Skeletal muscle cell (primary cell): ENCODE measurements around the gene LRRK1.

ENCODE experiments used
- DNase-seq: peaks from one replicate; pipeline ENCODE4 v3.0.0-alpha.2; 2010; ENCODE audit warnings: low read depth
- H3K4me3 ChIP-seq: 2 replicates; pipeline ENCODE4 v1.5.1; 2011; ENCODE audit warnings: low read depth, mild to moderate bottlenecking, control low read depth, low read length, moderate library complexity

The LRRK1 gene

DNA sequence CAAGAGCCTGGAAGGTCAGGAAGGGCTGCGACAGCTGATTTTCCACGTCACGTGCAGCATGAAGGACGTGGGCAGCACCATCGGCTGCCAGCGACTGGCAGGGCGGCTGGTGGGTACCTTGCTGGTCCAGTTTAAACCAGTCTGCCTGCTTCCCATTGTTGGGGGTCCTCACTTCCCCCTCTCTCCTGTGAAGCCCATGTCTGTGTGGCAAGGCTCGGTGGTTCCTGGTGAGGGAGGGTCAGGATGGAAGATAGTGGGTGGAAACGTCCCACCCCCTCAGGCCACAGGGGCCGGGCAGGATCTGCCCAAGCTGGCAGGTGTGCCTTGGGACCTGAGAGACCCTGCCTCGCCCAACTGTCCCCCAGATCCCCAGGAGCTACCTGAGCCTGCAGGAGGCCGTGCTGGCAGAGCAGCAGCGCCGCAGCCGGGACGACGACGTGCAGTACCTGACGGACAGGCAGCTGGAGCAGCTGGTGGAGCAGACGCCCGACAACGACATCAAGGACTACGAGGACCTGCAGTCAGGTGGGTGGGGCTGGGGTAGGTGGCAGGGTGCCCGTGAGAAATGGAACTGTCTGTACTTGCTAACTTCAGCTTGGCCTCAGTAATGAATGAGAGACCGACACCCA, 108.2 kb downstream of the LRRK1 start:
- H3K4me3 ChIP-seq: no peak overlapping the region
- DNase-seq: no peak

DNA sequence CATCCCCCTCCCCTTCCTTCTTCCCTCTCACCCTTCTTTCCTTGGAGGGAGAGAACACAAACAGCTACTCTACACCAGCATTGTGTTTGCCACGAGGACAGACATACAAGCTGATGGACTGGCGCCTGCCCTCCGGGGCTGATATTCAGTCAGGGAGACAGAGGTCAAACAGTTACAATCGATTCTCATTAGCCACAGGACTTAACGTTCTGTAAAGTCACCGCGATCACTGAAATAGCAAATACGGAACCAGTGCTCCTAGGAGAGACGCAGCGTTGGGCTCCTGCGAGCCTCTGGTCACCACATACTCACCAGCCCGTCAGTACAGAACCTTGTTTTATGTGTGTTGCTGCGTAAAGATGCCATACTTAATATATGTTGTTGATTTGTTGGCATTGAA, 108.8 kb downstream of the LRRK1 start:
- DNase-seq: no peak
- H3K4me3 ChIP-seq: no peak overlapping the region

DNA sequence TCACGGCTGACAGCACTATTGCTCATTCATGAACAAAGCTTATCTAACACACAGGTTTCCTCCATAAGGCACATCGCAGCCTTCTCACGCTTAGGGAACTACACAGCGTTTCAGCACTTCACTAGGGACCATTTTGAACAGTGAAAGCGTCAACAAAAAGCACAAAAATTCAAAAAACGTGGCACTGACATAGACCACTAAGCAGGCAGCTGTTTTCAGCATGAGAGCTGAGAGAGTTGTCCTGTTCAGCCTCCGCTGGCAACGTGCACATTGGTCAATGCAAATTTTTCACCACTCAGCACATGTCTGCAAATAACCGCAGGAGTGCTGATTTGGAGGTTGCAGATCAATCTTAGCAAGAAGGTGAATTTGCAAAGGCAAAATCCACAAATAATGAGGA, 109.2 kb downstream of the LRRK1 start:
- H3K4me3 ChIP-seq: no peak overlapping the region
- DNase-seq: no peak

DNA sequence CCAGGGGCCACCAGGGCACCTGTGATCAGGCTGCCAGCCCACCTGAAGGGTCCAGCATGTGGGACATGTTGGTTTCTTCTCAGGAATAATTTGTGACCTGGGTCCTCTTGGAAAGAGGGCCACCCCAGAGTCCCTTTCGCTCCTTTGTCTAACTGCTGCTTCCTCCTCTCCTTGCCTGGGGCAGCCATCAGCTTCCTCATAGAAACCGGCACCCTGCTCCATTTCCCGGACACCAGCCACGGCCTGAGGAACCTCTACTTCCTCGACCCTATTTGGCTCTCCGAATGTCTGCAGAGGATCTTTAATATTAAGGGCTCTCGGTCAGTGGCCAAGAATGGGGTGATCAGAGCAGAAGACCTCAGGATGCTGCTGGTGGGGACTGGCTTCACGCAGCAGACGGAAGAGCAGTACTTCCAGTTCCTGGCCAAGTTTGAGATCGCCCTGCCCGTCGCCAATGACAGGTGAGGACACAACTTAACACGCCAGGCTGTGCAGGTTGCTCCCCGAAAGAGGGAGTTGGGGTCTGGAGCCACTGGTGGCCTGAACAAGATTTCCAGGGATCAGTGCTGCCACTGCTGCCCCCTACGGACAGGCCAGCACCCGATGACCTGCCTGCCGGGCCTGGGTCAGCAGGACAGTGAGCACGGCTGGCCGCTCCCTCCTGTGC, 109.7 kb downstream of the LRRK1 start:
- H3K4me3 ChIP-seq: no peak overlapping the region
- DNase-seq: no peak

DNA sequence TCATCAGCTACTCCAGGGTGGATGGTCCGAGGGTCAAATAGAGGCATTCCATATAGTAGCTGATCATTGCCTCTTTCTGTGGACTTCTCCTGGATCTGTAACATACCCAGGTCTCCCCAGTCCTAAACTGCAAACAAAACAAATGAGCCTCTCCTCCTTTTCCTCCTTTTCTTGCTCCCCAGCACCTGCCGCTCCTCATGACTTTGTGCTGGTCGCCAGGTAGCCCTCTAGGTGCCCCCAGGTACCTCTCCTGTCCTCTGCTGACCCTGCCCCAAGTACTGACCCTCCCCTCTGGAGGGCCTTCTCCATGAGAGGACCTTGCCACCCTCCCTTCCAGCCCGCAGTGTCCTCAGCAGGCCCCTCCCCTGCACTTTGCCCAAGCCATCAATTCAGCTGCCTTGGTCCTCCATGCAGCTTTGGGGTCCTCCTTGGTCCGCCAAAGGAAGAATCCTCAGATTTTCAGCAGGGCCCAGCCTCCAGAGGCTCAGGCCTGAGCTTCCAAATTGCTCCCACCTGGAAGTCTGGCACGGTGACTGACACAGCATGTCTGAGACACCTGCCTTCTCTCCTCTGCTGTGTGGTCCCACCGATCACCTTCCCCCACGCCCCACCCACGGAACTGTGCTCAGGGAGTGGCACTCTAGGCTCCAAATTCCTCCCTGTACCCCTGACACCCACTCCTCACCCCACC, 111.0 kb downstream of the LRRK1 start:
- DNase-seq: no peak
- no peak overlapping the region for H3K4me3 ChIP-seq

DNA sequence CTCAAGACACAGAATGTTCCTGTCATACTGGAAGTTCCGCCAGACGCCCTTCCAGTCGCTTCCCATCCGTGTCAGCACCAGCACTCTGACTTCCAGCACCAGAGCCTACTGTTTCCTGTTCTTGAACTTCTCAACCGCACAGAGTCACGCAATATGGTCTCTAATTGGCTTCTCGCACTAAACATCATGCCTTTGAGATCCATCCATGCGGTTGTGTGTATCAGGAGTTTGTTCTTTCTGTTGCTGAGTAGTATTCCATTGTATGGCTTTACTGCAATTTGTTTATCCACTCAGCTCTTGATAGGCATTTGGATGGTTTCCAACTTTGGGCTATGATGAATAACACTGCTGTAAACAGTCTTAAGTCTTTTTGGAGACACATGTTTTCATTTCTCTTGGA, 112.1 kb downstream of the LRRK1 start:
- no peak for DNase-seq
- no peak overlapping the region for H3K4me3 ChIP-seq

DNA sequence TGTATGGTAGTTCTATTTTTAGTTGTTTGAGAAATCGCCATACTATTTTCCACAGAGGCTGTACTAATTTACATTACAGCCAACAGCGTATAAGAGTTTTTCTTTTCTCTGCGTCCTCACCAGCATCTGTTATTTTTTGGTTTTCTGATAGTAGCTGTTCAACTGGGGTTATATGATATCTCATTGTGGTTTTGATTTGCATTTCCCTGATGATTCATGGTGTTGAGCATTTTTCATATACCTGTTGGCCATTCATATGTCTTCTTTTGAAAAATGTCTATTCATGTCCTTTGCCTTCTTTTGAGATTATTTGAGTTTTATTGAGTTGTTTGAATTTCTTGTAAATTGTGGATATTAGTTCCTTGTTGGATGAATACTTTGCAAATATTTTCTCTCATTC, 114.6 kb downstream of the LRRK1 start:
- H3K4me3 ChIP-seq: no peak overlapping the region
- no peak for DNase-seq

DNA sequence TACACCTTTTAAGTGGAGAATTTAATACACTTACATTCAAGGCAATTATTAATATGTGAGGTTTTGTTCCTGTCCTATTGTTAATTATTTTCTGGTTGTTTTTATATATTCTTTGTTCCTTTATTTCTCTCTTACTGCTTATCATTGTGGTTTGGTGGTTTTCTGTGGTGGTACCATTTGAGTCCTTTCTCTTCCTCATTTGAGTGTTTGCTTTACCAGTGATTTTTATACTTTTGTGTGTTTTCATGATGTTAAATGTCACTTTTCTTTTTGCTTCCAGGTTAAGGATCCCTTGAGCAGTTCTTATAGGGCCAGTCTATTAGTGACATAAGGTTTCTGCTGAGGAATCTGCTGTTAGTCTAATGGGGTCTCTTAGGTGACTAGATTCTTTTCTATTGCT, 116.5 kb downstream of the LRRK1 start:
- DNase-seq: no peak
- H3K4me3 ChIP-seq: no peak overlapping the region

DNA sequence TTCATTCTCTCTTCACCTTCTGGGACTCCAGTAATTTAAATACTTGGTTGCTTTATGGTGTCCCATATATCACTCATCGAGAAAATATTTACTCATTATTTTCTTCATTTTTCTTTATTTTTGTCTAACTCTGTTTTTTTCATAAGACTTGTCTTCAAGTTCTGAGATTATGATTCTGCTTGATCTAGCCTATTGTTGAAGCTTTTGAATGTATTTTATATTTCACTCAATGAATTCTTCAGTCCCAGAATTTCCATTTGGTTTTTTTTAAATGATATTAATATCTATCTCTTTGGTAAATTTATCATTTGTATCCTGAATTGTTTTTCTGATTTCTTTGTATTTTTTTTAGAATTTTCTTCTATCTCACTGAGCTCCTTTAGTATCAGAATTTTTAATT, 117.0 kb downstream of the LRRK1 start:
- DNase-seq: no peak
- H3K4me3 ChIP-seq: no peak overlapping the region

DNA sequence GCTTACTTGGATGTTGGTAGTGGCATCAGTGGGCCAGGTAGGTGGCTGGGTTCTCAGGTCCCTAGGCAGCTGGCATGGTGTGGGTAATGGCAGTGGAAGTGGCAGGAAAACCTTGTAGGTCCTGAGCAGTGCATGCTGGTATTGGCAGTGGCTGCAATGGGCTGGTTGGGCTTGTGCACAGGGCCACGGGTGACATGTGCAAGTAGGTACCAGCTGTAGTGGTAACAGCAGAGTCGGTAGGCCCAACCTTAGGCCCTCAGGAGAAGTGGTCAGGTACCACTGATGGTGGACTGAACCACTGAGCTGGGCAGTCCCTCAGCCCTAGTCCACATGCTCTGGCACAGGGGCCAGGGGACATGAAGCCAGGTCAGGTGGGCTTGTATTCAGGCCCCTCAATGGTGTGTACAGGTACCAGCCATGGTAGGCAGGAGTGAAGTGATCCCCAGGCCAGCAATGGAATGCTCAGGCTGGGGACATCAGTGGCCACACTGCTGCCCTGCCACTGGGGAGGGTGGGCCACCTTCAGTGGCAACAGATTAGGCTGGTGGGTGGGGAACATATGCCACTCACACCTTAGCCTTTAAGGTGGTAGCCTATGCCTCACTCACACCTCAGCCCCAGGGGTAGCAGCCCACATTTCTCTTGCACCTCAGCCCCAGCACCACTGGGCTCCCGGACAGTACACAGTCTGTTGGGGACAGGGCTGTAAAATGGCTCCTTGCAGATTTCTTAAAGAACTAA, 118.1 kb downstream of the LRRK1 start:
- no peak for DNase-seq
- H3K4me3 ChIP-seq: no peak overlapping the region

DNA sequence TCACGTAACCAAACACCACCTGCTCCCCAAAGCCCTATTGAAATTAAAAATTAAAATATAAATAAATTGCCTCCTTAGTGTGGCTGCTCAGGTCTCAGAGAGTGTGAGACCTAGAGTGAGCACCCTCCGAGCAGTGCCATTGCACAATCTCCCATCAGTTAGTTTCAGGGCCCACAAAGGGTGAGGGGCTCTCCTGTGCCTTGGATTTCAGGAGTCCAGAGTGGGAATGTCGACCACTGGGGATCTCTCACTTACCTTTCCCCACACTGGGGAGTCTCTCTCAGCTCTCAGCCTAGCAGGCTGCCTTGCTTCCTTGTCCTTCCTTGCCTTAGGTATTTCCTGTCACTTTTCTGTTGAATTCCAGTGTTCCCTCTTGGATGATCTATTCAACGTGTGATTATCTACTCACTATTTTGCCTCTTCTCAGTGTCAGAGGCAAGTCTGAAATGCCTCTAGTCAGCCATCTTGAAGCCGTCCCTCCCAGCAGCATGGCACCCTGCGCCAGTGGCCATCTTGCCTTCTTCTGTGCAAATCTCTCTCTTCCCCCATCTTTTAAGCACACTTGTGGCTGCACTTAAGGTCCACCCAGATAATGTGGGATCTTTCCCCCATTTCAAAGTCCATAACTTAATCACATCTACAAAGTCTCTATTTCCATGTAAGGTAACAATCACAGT, 119.3 kb downstream of the LRRK1 start:
- H3K4me3 ChIP-seq: no peak overlapping the region
- no peak for DNase-seq

DNA sequence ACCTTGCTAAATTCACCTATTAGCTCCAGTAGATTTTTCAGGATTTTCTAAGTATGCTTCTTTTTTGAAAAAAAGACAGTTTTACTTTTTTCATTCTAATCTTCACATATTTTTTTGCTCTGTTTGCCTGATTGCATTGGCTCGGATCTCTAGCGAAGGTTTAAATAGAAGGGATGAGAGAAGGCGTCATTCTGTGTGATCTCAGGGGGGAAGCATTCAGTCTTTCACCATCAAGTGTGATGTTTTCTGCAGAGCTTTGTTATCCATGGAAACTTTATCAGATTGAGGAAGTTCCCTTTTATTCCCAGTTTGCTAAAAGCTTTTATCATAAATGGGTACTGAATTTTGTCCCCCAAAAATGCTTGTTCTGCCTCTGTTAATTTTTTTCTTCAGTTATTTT, 120.3 kb downstream of the LRRK1 start:
- no peak for DNase-seq
- no peak overlapping the region for H3K4me3 ChIP-seq

DNA sequence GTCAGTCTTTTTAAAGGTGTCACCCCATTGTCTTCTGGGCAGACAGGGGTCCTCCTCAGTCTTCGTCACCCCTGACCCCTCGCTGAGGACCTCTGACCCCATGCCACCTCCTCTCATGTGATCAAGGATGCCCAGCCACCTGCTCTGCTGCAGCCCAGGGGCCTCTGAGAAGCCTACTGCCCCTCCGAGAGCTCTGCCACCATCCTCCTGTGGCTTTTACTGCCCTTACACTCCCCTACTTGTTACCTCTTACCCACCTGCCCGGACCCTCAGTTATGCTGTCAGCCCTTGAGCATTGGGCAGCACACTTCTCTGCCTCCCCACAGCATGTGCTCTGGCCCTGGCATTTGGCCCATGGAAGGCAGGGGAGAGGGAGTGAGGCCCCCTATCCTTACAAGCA, 123.2 kb downstream of the LRRK1 start:
- DNase-seq: no peak

DNA sequence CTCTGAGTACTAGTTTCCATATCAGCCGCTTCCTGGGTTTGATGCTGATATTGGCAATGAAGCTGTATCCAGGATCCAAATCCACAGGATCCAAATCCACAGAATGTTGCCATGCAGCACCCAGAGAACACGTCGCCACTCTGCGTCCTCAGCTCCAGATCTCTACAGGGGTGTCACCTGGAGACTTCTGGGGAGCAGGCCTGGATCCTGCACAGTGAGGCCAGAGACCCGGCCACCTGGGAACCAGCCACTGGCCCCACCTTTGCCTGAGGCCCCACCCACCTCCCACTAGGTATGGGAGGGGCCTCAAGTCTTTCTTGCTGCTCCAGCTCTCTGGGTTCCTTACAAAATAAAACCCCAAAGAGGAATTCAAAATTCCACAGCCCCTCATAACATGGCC, 123.9 kb downstream of the LRRK1 start:
- H3K4me3 ChIP-seq: no peak overlapping the region

More for the DNA sequence above, 123.2 kb downstream of the LRRK1 start:
- H3K4me3 ChIP-seq: no peak overlapping the region

DNA sequence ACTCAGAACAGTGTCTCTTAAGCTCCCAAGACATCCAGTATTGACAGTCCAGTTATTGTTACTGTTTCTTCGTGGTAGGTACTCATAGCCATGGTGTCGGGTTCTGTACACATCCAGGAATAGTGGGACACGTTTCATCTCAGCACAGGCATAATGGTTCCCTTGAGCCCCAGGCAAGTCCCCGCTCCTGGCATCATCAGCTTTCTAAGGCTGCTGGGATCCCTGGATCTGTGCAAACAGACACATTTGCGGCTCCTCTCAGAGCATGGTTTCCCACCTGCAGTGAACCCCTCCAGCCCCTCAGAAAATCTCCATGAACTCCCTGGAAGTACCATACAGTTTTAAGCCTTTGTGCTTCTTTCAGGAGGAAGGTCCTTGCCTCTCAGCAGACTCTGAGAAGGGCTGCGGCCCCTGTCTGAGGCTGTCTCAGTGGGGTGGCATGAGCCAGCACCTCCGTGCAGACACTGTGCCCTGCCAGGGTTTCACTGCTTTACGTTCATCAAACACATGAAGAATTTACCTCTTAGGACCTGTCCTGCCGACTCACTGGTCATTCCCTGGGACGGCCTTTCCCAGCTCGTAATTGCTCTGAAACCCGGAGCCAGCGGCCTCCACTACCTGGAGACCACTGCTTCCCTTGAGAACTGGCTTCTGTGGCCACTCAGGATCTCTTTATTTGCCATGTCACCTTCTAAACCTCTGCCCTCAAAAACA, 124.9 kb downstream of the LRRK1 start:
- H3K4me3 ChIP-seq: no peak overlapping the region
- no peak for DNase-seq

More for the DNA sequence above, 123.9 kb downstream of the LRRK1 start:
- no peak for DNase-seq

DNA sequence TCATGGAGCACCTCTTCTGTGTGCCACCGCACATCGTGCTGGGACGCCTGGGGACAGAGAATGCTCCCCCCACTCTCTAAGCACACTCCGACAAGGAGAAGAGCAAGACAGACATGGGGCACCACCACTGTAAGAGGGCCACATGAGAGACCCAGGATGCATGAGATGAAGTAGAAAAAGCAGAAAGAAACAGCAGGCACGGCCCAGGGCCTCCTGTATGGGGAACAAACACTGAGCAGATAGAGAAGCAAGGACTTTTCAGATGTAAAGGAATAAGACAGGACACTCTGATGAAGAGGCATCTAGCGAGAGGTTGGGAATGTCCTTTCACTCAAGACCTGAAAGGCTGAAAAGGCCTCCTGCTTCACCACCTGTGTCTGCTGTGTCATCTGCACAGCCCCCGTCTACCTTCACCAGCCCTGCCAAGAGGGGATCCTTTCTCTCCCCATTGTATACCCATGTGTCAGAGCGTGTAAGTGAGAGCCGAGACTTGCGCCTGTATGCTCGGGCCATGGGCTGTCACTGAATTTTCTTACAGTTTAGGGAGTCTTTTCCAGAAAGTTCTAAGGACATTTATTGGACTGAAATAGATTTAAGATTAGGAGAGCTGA, 125.6 kb downstream of the LRRK1 start:
- no peak for DNase-seq
- H3K4me3 ChIP-seq: no peak overlapping the region

DNA sequence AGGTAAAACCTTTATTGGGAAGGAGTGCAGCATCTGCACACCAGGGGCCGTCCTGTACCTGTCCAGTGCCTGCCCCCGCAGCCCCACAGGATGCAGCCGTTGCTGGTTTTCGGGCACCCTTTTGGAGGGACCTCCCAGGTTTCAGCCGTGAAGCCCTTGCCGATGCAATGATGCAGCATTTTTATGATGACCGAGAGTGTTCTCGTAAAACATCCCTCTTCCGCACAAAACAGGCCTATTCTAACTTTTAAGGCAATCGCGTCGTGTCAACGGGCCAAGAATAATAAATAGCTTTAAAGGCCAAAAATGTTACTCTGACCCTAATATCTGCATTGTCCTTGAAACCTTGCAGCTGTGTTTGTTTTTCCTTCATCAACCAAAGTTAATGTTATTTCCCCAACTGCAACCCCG, 126.1 kb downstream of the LRRK1 start:
- no peak for DNase-seq
- H3K4me3 ChIP-seq: no peak overlapping the region

DNA sequence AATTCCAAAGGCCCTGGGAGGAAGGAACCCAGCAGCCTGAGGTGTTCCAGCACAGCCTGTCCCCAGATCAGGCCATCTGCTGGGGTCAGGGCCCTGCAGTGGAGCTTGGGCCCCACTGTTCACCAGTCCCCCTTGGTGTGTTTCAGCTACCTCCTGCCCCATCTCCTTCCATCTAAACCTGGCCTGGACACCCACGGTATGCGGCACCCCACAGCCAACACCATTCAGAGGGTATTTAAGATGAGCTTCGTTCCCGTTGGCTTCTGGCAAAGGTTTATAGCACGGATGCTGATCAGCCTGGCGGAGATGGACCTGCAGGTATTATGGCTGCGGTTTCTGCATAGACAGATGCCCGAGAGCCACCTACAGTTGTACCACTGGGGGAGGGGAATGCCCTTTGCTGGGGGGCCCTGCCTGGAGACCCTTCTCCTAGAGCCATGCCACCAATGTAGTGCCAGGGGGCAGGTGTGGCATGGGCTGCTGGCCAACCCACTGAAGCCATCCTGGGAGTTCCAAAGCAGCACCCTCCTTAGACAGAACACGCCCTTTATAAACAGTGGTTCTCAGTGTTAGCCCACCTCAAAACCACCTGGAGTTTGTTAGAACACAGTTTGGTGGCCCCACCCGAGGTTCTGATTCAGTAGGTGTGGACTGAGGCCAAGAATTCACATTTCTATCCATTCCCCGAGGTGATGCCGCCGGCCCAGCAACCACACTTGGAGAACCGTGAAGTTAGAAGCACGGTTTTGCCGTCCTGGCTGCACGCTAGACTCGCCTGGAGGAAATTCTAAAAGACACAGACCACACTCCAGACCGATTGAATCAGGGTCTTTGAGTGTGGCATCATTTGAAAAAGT, 126.9 kb downstream of the LRRK1 start:
- no peak overlapping the region for H3K4me3 ChIP-seq
- DNase-seq: no peak
